GM23338 (cell line): ENCODE data around the gene PDIA5.

ENCODE experiments used
- CTCF ChIP-seq, 2 experiments: fragments of 200-600 bp in 1 of 2; sonication (generic) in 1 of 2; conservative IDR thresholded peaks; 2 replicates each; pipeline versions ENCODE4 v1.5.1 to v1.6.1; 2016 to 2017; ENCODE audit warnings: antibody characterized with exemption in 2 of 2, low read depth in 2 of 2, mild to moderate bottlenecking in 2 of 2, moderate library complexity in 1 of 2
- EZH2 ChIP-seq: fragments of 200-600 bp; sonication (generic); IDR thresholded peaks from one replicate; pipeline ENCODE4 v1.8.0; 2017; ENCODE audit warnings: antibody characterized with exemption, mild to moderate bottlenecking, low read depth; ENCODE audit not compliant: unreplicated experiment
- EZH2phosphoT487 ChIP-seq: fragments of 200-600 bp; sonication (generic); IDR thresholded peaks from one replicate; pipeline ENCODE4 v1.8.1; 2018; ENCODE audit warnings: antibody characterized with exemption; ENCODE audit not compliant: unreplicated experiment
- JUNB ChIP-seq: IDR thresholded peaks from one replicate; pipeline ENCODE4 v1.6.1; 2016; ENCODE audit warnings: antibody characterized with exemption; ENCODE audit not compliant: unreplicated experiment
- POLR2AphosphoS5 ChIP-seq: IDR thresholded peaks from 2 replicates; pipeline ENCODE4 v1.6.1; 2016; ENCODE audit warnings: antibody characterized with exemption, low read depth
- STAT1 ChIP-seq: IDR thresholded peaks from one replicate; pipeline ENCODE4 v1.6.1; 2016; ENCODE audit warnings: antibody characterized with exemption; ENCODE audit not compliant: unreplicated experiment
- ZNF114 ChIP-seq: fragments of 250-450 bp; sonication (Bioruptor Pico); IDR thresholded peaks from 2 replicates; pipeline ENCODE4 v1.5.0; 2020; ENCODE audit warnings: mild to moderate bottlenecking, moderate library complexity

GRCh38 chr3:123046262-123047061, 20.4 kb upstream of the PDIA5 start:
- TF ChIP-seq CTCF (conservative IDR thresholded peaks at IDR 0.05; ENCODE audit: low read depth in 2 of 2) (no peak), STAT1 (no peak), EZH2 (no peak), ZNF114 (no peak), POLR2AphosphoS5 (no peak), EZH2phosphoT487 (no peak), JUNB (no peak)
